Hippocampal formation (tissue), 2 donors: ENCODE data around the gene FSIP1.

Source experiments
- DNase-seq, 2 donors: peaks; one replicate each; lab custom pipeline; 2025; lab: John Stamatoyannopoulos, UW

The FSIP1 gene

DNA sequence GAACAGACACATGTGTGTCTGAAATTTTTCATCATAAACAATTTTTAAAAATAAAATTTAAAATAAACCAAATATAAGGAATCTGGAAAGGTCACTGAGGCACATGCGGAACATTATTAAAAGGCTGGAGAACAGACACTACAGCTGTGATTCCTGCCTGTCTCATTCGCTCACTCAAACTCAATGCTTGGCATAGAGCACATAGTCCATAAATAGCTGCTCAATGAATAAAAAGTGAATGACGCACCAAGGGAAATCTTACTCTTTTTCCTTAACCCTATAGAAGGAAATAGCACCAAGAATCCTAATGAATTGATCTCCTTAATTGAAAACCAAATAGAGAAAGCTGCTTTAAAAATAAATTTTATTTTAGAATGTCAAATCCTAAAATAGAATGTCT is 98.4 kb downstream of the FSIP1 start:
- no peak for DNase-seq

DNA sequence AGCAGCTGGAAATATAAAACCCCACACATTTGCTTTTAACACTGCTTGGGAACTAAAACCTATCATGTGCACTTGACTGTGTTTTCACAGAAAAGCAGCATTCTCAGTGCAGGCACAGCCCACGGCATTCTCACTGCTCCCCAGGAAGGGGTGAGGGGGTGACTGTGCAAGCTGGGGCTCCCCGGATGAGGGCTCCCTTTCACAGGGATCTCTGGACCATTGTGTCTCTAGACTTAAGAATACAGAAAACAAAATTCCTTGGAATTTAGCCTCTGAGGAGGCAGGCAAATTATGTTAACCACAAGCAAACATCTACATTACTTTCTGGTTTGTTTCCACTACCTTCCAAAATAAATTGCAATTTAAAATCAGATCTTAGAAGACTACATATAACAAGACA is 100.3 kb downstream of the FSIP1 start:
- DNase-seq: no peak

DNA sequence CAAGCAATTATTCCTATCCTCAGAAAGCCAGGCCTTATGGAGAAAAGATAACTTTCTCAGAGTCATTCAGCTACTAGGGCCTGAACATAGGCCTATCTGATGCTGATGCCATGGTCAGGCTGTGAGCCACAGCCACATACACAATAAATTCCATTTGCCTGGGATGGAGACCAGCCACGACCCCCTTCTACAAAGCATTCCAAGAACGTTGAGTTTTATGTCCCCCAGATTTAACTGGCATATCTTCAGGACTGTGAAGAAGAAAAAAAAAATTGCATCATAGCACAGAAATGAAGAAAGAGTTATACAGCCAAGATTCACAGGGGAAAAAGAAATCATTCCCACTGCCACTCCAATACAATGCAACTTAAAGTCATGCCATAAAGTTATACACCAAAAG is 101.8 kb downstream of the FSIP1 start:
- DNase-seq: no peak

DNA sequence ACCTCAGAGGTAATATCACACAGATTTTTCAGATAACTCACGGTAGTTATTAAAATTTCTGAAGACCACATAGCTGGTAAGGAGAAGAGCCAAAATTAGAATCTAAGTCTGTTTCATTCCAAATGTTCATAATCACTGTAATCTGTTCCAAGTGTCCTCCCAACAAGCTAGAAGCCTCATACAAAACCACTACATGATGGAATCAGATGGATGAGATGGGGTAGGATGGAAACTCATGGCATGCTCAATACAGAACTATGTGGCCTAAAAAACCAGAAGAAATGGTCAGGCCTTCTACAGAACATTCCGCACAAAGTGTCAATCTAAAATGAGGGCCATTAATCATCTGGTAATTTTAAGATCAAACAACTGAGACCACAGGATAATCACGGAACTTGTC is 110.0 kb downstream of the FSIP1 start:
- no peak for DNase-seq

DNA sequence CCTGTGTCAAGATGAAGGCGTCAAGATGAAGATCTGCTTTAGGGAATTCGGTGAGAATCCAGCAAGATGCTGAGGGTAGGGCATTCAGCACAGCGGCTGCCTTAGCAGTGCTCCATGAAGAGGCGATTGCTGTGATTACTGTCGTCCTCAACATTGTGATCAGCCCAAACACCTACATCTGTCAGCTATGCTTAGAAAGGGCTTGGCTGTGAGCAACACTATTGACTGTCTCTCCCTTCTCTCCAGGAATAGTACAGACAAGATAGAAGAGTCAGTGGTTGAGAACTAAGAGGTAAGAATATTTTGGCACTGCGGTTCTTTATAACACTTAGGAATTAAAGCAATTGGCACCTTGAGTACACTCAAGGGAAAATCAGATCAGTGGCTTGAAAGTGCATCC is 110.5 kb downstream of the FSIP1 start:
- DNase-seq: no peak

DNA sequence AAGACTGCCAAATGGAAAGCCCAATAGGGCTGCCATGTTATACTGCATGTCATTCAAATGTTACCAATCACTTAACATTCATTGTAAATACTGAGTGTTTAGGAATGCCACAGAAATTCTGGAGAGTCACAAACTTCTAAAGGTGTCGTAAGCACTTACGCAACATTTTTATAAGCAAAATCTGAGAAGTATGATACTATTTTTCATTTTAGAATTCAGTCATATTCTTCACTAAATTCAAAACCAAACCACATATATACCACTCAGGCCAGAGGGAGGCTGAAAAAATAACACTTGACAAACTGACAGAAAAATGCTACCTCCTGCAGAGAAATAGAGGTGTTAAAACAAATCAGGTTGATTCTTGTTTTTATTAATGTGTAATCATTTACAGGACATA is 112.0 kb downstream of the FSIP1 start:
- DNase-seq: no peak

DNA sequence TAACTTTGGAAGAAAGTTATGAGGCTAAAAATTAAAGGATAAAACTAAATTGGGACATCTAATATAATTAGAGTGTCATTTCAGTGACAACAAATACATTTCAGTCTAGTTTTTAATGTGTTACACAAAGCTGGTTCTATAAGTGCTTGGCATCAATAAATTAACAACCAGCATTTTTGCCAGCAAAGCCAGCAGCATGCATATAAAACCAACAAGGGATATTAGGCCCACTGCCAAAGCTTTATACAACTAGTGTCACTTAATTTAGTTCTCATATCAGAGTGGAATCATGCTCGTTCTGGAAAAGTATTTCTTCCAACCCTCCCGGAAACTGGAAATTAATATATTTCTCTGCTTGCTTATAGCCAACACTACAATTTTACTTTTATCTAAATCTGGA is 113.0 kb downstream of the FSIP1 start:
- DNase-seq: no peak

DNA sequence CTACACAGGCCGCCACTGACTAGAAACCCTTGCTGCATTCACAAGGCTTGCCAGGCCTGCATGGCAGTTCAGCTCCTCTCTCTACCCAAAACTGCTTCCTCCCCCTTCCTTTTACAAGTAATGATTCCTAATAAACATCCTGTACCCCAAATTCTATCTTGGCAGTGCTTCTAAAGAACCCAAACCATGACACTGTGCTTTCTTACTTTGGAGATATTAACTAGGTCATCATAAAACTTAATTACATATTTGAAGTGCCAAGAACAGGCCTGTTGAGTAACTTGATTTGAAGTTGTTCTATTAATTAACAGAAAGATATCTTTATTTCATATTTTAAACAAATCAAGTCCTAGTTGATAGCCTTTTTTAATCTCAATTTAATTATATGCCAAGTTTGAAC is 113.4 kb downstream of the FSIP1 start:
- no peak for DNase-seq

DNA sequence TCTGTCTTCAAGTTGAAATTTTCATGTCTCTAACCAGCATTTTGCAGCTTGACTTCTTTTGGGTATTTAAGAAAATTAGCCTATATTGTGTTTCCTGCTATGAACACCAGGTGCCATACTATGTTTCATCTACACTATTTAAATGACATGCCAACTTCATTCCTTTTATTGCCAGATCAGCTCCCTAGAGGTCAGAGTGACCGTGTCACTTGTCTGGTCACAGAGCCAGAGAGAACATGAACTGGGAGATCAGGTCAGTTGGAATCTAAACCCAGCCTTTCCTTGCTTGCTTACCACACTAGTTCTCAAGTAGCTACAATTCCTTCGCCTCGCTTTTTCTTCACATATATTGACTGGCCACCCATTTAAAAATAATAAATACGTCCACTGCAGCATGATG is 114.2 kb downstream of the FSIP1 start:
- no peak for DNase-seq

DNA sequence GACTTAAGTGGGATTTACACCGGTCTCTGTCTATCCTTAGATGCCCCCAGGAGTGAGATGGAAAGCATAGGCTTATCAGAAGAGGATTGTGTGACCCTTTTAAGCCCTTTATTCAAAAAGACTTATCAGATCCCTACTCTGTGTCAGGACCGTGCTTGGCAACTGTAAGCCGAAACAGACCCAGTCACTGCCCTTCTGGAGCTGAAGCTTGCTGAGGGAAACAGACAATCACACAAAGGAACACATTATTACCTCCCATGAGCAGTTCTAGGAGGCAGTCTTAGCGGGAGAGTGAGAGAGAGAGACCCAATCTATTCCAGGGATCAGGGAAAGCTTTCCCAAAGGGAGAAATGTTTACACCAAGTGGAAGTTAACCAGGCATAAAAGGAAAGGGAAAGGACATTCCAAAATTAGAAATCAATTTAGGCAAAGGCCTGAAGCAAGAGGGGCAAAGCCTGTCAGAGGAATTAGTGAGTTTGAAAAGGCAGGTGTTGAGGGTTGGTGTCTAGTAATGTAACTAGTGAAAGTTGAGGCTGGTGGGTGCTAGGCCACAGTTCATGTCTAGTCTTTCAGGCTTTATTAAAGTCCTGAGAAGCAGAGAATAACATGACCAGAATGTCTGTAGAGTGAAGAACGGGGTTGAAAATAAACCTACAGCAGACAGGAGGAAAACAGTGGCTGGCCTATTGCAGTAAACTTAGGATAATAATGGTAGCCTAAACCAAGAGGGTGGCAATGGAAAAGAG is 115.1 kb downstream of the FSIP1 start:
- DNase-seq: no peak

DNA sequence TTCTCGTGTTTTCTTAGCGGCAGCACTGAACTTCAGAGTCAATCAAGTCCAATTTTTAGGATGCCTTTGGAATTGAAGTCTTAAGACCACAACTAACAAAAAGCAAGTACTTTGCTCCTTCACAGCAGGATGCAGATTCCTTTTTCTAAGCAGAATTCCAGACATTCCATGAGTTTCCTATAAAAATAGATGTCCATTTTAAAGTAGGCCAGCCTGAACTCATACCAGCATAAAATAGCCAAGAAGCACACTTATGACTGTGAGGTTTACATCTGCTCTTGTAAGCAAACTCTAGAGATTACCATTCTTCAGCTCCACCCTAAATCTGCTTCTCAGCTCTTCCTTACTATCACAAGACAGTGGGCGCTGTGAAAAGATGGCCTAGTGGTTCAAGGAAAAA is 116.0 kb downstream of the FSIP1 start:
- DNase-seq: no peak

DNA sequence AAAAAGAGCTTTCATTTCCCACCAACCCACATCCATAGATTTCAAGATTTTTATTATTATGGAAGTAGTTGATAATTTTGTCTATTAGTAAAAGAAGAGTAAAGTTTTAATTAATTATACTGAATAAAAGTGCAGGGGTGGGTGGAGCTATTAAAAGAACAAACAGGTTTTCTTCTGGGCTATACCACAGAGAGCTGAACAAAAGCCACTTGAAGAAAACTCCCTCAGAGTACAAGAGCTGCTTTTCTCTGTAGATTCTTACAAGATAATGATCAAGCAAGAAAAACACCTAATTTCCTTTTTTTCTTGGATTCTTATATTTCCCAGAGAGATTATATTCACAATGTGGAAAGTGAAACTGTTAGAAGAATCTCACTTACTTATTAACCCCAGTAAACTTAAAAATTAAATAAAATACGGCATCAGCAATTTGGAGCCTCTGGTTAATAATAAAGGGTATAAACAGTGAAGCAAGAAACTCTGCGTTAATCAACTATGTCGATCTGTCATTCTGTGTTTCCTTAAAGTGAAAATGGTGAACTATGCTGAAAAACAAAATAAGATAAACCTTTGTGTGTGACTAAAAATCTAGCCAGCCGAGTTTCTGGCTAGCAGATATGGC is 116.9 kb downstream of the FSIP1 start:
- no peak for DNase-seq

DNA sequence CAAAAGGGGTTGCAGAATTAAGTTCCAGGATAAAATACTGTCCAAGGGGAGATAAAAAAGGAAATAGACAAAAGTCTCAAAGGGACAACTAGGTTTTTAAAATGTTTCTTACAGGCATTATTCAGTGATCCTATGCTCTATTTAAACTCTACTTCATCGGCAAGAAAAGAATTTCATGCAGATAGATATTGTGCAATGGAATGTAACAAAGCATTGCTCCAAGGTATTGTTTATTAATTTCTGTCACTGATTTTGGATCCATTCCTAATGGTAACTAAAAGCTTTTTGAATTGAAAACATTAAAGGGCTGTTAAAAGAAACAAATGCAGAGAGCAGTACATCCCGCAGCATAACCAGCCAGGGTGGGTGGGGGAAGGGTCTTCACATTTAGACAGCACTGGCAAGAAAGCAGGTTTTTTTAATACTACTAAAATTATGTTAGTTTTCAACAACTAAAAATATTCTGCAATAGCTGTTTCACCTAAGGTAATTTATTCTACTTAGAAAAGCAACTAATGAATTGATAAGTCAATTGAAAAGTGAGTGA is 118.9 kb downstream of the FSIP1 start:
- DNase-seq: no peak

DNA sequence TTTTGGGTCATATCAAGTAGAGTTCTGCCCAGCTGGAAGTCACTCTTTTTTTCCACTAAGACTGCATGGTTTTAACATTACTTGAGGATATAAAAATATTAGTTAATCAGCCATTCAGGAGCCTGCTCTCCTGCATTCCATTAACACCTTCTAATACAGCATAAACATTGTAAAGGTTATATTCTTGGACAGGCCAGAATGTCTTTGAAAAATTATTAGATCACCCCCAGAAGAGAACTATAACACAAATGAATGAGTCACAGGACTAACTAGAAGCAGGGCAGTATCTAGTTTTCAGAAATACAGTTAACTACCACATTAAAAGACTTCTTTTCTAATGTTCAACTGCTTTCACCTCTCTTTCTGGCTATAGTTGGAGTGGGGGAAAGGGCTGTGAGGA is 120.9 kb downstream of the FSIP1 start:
- no peak for DNase-seq

DNA sequence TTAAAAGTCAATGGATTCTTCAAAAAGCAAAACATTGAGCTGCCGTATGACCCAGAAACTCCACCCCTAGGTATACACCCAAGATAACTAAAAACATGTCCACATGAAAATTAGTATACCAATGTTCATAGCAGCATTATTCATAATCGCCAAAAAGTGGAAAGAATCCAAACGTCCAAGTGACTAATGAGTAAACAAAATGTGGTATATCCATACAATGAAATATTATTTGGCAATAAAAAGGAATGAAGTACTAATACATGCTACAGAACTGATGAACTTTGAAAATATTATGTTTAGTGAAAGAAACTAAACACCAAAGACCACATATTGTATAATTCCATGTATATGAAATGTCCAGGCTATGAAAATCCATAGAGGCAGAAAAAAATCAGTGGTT is 123.9 kb downstream of the FSIP1 start:
- no peak for DNase-seq

DNA sequence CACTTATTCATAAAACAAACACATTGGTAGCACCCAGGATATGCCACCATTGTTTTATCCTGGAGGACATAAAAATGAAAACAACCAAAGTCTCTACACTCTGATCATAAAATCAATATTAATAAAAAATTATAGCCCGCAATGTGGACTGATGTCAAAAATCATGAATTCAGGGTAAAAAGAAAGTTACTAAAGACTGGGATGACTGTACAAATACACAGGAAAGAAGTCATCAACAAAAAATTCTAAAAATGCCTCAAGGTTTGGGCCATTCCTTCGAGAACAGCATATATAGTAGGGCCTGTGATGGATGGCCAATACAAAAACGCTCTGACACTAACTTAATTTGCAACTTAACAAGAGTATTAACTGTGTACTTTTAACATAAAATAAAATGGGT is 125.0 kb downstream of the FSIP1 start:
- DNase-seq: no peak

DNA sequence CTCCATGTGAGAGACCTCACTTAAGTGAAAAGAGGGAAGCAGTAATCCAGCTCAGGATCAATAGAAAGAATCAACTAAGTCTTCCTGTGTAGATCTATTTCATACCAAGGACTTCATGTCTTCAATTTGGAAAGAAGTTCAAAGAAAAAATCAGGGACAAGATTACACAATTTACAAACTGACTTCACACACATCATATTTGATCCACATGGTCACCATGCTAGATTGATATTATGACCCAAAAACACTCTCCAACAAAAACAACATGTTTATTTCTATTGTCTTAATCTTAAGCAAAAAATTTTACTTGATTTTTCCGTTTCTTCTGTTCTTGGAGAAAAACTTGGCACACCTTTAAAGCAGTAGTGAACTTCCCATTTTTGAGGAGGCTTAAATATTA is 125.5 kb downstream of the FSIP1 start:
- no peak for DNase-seq

DNA sequence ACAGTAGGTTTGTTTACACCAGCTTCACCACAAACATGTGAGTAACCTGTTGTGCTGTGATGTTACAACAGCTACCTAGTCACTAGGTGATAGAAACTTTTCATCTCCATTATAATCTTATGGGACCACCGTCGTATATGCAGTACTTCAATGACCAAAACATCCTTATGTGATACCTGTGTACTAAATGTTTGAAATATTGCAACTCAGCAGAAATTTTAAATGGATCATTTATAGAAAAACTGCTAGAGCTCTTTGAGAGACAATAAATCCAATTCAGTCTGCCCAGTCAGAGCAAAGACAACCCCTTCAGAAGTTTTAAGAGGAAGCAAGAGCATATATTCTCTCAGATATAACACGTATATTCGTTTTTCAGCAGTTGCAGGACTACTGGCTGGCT is 128.3 kb downstream of the FSIP1 start:
- DNase-seq: no peak

DNA sequence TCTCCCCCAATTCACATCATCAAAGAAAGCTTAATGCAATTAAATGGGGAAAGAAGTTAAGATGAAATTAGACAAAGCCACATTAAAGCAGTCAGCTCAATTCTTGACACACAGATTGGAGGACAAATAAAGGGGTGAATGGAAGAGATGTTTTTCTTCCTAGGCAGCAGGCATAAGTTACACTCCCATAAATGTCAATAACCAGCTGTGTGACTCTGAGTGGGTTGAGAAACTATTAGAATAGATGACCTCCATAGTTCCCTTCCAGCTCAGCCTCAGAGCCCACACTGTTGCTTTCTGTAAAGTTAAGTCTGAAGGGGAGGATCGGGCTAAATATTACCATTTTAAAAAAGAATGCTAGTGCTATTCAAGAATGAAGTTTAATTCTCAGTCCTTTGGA is 130.8 kb downstream of the FSIP1 start:
- DNase-seq: no peak

DNA sequence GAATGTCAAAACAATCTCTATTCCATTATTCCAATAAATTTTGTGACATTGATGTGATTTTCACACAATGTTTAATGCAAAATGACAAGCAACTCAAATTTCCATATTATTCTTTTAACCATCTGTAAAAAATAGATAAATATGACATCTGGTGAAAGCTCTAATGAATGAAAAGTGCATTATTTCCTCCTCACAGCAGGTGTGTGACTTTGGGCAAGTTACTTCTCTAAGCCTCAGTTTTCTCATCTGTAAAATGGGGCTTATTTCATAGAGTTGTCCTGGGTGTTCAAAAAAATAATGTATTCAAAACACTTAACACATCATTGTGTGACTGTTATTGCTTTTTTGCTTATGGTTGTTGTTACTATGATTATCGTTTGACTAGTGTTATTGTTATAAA is 131.3 kb downstream of the FSIP1 start:
- no peak for DNase-seq

DNA sequence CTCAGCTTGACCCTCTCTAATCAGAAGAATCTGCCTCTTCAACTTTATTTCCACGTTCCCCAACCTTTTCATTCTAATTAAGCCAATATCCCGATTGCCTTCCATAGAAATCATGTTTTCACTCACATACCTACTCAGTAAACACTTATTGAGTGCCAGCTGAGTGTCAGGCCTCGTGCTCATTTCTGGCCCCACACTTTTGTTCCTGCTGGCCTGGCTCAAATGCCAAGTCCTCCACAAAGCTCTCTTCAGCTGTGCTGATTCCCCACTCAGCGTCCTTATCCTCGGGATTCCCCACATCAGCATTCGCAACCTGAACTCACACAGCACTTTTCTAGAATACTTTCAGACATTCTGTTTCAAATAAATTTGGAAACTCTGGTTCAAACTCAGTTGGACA is 132.9 kb downstream of the FSIP1 start:
- no peak for DNase-seq

DNA sequence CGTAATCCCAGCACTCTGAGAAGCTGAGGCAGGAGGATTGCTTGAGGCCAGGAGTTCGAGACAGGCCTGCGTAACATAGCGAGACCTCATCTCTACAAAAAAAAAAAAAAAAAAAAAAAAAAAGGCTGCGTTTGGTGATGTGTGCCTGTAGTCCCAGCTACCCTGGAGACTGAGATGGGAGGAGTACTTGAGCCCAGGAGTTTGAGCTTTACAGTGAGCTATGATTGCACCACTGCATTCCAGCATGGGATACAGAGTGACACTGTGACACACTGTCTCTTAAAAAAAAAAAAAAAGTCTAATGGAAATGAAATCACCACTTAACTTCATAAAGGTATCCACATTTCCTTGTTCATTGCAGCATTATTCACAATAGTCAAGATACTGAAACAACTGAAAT is 136.2 kb downstream of the FSIP1 start:
- DNase-seq: no peak

DNA sequence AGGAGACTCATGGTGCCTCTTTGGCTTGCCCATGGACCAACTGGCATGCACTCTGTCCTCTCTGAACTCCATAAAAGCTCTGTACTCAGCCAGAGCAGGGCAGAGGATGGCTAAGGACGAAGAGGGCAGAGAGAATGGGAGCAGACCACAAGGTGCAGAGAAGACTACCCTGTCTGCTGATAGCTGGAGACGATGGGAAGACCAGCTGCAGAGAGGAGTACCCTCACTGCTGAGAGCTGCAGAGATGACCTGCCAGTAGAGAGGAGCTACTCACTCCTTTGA is 136.7 kb downstream of the FSIP1 start:
- DNase-seq: no peak
